IMR-90 (cell line): ENCODE results near the gene CDKAL1. TPM values are rescaled to one million over a fixed set of nuclear protein-coding genes. Genes with fewer than 3 reads are reported as not detected.

Source experiments
- ATAC-seq: fragments of 200-7000 bp; cut with Tn5 transposase; 2 replicates; pipeline ENCODE4 v1.9.1; 2020; ENCODE audit warnings: low read depth, mild to moderate bottlenecking, moderate library complexity
- BruUV-seq: library from RNA; stranded (reverse); fragments of 400-500 nt; replicated peaks from 2 replicates; lab custom pipeline; 2021; lab: Mats Ljungman, UMichigan
- CTCF ChIA-PET: fragments of 300-600 bp; formaldehyde crosslinking; extraction: SDS; loops from one replicate; lab custom pipeline; 2021; ENCODE audit warnings: antibody characterized with exemption; lab: Yijun Ruan, JAX
- POLR2A ChIA-PET: fragments of 300-600 bp; sonication (Branson Sonifier 250); formaldehyde crosslinking; loops from one replicate; lab custom pipeline; 2022; ENCODE audit warnings: antibody characterized with exemption; ENCODE audit not compliant: unreplicated experiment; lab: Charles Lee
- DNase-seq: peaks from one replicate; pipeline ENCODE4 v3.0.0; 2013
- H2AFZ ChIP-seq: replicated peaks from 2 replicates; pipeline ENCODE3; 2013; ENCODE audit warnings: low read length, mild to moderate bottlenecking; ENCODE audit not compliant: poor library complexity
- H2AK5ac ChIP-seq: 2 replicates; pipeline ENCODE4 v1.6.1; 2013; ENCODE audit warnings: low read depth, low read length, inconsistent platforms
- H2AK9ac ChIP-seq: replicated peaks from 2 replicates; pipeline ENCODE3; 2013; ENCODE audit warnings: mild to moderate bottlenecking, low read depth, low read length, moderate library complexity; ENCODE audit not compliant: poor library complexity
- H2BK120ac ChIP-seq: 2 replicates; pipeline ENCODE4 v1.6.1; 2013; ENCODE audit warnings: low read depth, low read length, inconsistent platforms
- H2BK15ac ChIP-seq: 3 replicates; pipeline ENCODE4 v1.6.1; 2013; ENCODE audit warnings: low read depth, low read length, inconsistent platforms
- H2BK20ac ChIP-seq: 2 replicates; pipeline ENCODE4 v1.6.1; 2013; ENCODE audit warnings: low read depth, mild to moderate bottlenecking, inconsistent platforms, low read length, moderate library complexity
- H2BK5ac ChIP-seq: 2 replicates; pipeline ENCODE4 v1.6.1; 2013; ENCODE audit warnings: mild to moderate bottlenecking, low read depth, low read length, inconsistent platforms; ENCODE audit not compliant: poor library complexity, severe bottlenecking
- H3K14ac ChIP-seq: replicated peaks from 2 replicates; pipeline ENCODE4 v1.6.1; 2013; ENCODE audit warnings: low read depth, low read length, inconsistent platforms
- H3K18ac ChIP-seq: 2 replicates; pipeline ENCODE4 v1.6.1; 2013; ENCODE audit warnings: low read depth, low read length, control low read depth
- H3K23ac ChIP-seq: 2 replicates; pipeline ENCODE4 v1.6.1; 2013; ENCODE audit warnings: low read depth, low read length, inconsistent platforms
- H3K27ac ChIP-seq: 2 replicates; pipeline ENCODE4 v1.5.1; 2013; ENCODE audit warnings: mild to moderate bottlenecking, control low read depth, low read length; ENCODE audit not compliant: insufficient read depth
- H3K27me3 ChIP-seq: 2 replicates; pipeline ENCODE4 v1.6.1; 2013; ENCODE audit warnings: low read length; ENCODE audit not compliant: control insufficient read depth, insufficient read depth
- H3K36me3 ChIP-seq: 2 replicates; pipeline ENCODE4 v1.6.1; 2013; ENCODE audit warnings: low read length, mixed read lengths; ENCODE audit not compliant: control insufficient read depth, insufficient read depth
- H3K4ac ChIP-seq: 2 replicates; pipeline ENCODE4 v1.6.1; 2013; ENCODE audit warnings: low read depth, low read length, inconsistent platforms
- H3K4me1 ChIP-seq: 2 replicates; pipeline ENCODE4 v1.6.1; 2013; ENCODE audit warnings: low read length, mixed read lengths; ENCODE audit not compliant: control insufficient read depth, insufficient read depth
- H3K4me2 ChIP-seq: 2 replicates; pipeline ENCODE4 v1.6.1; 2013; ENCODE audit warnings: low read depth, mild to moderate bottlenecking, control low read depth, low read length, moderate library complexity
- H3K4me3 ChIP-seq: 2 replicates; pipeline ENCODE4 v1.5.1; 2013; ENCODE audit warnings: low read depth, mild to moderate bottlenecking, control low read depth, low read length, moderate library complexity; ENCODE audit not compliant: insufficient read depth
- H3K56ac ChIP-seq: 2 replicates; pipeline ENCODE4 v1.6.1; 2013; ENCODE audit warnings: low read length, inconsistent platforms; ENCODE audit not compliant: insufficient read depth; ENCODE audit errors: extremely low read depth
- H3K79me1 ChIP-seq, 2 experiments: 2 replicates each; pipeline ENCODE4 v1.6.1; 2013; ENCODE audit warnings: low read length in 2 of 2, inconsistent platforms in 1 of 2, low read depth in 1 of 2
- H3K9ac ChIP-seq: 2 replicates; pipeline ENCODE4 v1.6.1; 2013; ENCODE audit warnings: low read depth, low read length, control low read depth
- H3K9me1 ChIP-seq: 2 replicates; pipeline ENCODE4 v1.6.1; 2013; ENCODE audit warnings: low read length, inconsistent platforms; ENCODE audit not compliant: insufficient read depth
- H3K9me3 ChIP-seq: 2 replicates; pipeline ENCODE4 v1.6.1; 2013; ENCODE audit warnings: low read length; ENCODE audit not compliant: control insufficient read depth, insufficient read depth
- H4K20me1 ChIP-seq: 2 replicates; pipeline ENCODE4 v1.6.1; 2013; ENCODE audit warnings: low read length, inconsistent platforms; ENCODE audit not compliant: insufficient read depth
- H4K5ac ChIP-seq: 2 replicates; pipeline ENCODE4 v1.6.1; 2013; ENCODE audit warnings: mild to moderate bottlenecking, low read depth, low read length, control low read depth
- H4K8ac ChIP-seq, 2 experiments: 2 replicates each; pipeline ENCODE4 v1.6.1; 2013; ENCODE audit warnings: low read depth in 2 of 2, low read length in 2 of 2, control low read depth in 1 of 2, inconsistent platforms in 1 of 2
- H4K91ac ChIP-seq: 2 replicates; pipeline ENCODE4 v1.6.1; 2013; ENCODE audit warnings: low read depth, low read length, inconsistent platforms; ENCODE audit not compliant: insufficient read depth
- MXI1 ChIP-seq: IDR thresholded peaks from 2 replicates; pipeline ENCODE4 v1.6.1; 2012; ENCODE audit warnings: low read depth, mild to moderate bottlenecking, low read length, moderate library complexity, borderline replicate concordance
- WGBS, 2 experiments: methylation state at CpG; one replicate each; pipeline versions ENCODE4 v1.1.5 to v1.1.7; 2013; ENCODE audit warnings: missing lambda C conversion rate in 2 of 2; ENCODE audit not compliant: insufficient read length in 1 of 2; ENCODE audit errors: extremely low coverage in 2 of 2; 5-methylcytosine and 5-hydroxymethylcytosine counted together
- dilution Hi-C: fragments of 300-500 bp; cut with HindIII; formaldehyde crosslinking; loops from one replicate; pipeline ENCODE4 v1.14.3; 2018; ENCODE audit warnings: low sequenced_read_pairs; ENCODE audit not compliant: unreplicated experiment
- in situ Hi-C: fragments of 300-500 bp; cut with MboI; formaldehyde crosslinking; loops from 3 replicates; pipeline ENCODE4 v1.14.3; 2019; ENCODE audit warnings: low sequenced_read_pairs, inconsistent platforms, mixed read lengths
- intact Hi-C: fragments of 100-400 bp; cut with micrococcal nuclease; formaldehyde crosslinking; loops from 2 replicates; pipeline ENCODE4 v1.10.0; 2022
- polyA plus RNA-seq, 3 experiments: library from polyadenylated mRNA; depleted of rRNA; stranded (reverse); fragments of >200 nt; gene quantifications; 2 replicates each; pipeline ENCODE4 v1.2.3, GENCODE V29; 2012; ENCODE audit warnings: low replicate concordance in 1 of 3
- total RNA-seq: library from RNA; depleted of rRNA; stranded (reverse); fragments of >200 nt; gene quantifications from 2 replicates; pipeline ENCODE4 v1.2.3, GENCODE V29; 2012
- TF ChIP-seq, protein P1 (sequence below): fragments of 150-350 bp; IDR thresholded peaks from 2 replicates; pipeline ENCODE4 v1.6.1; 2017; ENCODE audit warnings: mild to moderate bottlenecking, antibody characterized with exemption, low read length, low read depth

Gene CDKAL1
- total and polyA plus RNA-seq, 2 of the 4 experiments (the other 2 are of a cell fraction), result 3.7 to 13.1 TPM

DNA sequence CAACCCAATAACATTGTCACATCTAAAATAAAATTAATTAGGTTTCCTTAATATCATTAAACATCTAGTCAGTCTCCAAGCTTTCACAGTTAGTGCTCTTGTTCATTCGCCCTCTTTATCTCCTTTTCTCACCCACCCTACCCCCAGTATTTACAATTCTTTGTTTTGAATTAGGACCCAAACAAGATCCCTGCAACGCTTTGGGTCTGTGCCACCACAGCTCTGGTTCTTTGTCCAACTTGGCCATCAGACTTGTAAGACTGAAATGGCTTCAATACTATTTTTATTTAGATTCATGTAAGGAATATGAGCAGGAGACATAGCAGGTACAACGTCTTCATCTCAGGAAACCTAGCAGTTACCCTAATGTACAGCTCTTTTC is 276.5 kb downstream of the CDKAL1 start:
- no TSS peak for BruUV-seq
- Histone ChIP-seq H3K4me1 (peaks cover 6% of the 10 kb centered on the region), H3K4me2 (no peak overlapping the region), H3K9me3 (no peaks in the 10 kb centered on the region; the same call in 1 of the 2 replicates), H3K14ac (peak overlapping the region; percentile 95), H2BK5ac (peak overlapping the region; percentile 98), H3K36me3 (no peaks in the 10 kb centered on the region), H4K91ac (peak overlapping the region; percentile 94), H2AK5ac (0 out of 2 replicates have a peak overlapping the region, but pooled peaks have one; percentile 50), H2BK120ac (peak overlapping the region; percentile 96), H2BK15ac (peak overlapping the region; percentile 83; the same call in 2 of the 3 replicates), H3K18ac (peak overlapping the region; percentile 96), H4K8ac (peak overlapping the region; percentile 92 to 99), H3K79me1 (peaks cover 3 to 5% of the 10 kb centered on the region in 2 experiments; a peak in 2 of 4 replicates), H2AK9ac (no peak overlapping the region), H3K4ac (peak overlapping the region; percentile 88), H2AFZ (no peak overlapping the region), H3K9me1 (peaks cover 3% of the 10 kb centered on the region), H3K9ac (peak overlapping the region; percentile 58; the same call in 1 of the 2 replicates), H3K23ac (peak overlapping the region; percentile 98), H3K4me3 (no peak overlapping the region), H3K56ac (peak overlapping the region; percentile 98), H4K20me1 (no peaks in the 10 kb centered on the region), H3K27me3 (no peaks in the 10 kb centered on the region), H4K5ac (peak overlapping the region; percentile 92), H2BK20ac (peak overlapping the region; percentile 97), H3K27ac (peak overlapping the region; percentile 87; the same call in 1 of the 2 replicates)
- CTCF ChIA-PET, result interaction anchor here (0.8 kb wide), 1 partner anchor 65 kb away, joined by 3 read pairs; no protein-coding TSS in a partner anchor
- POLR2A ChIA-PET, result no interaction called here
- ATAC-seq (no peak; the same call in 1 of the 2 replicates), DNase-seq (no peak)
- TF ChIP-seq, protein P1, sequence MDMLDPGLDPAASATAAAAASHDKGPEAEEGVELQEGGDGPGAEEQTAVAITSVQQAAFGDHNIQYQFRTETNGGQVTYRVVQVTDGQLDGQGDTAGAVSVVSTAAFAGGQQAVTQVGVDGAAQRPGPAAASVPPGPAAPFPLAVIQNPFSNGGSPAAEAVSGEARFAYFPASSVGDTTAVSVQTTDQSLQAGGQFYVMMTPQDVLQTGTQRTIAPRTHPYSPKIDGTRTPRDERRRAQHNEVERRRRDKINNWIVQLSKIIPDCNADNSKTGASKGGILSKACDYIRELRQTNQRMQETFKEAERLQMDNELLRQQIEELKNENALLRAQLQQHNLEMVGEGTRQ, result no peak
- no peak for TF ChIP-seq MXI1
- 30% methylated on average over 1 of the region's 3 CpGs; no CpG with 5 or more reads in 1 of the 2 experiments for WGBS, 2 experiments
- dilution Hi-C loops, result no loop called here
- intact Hi-C loops, result loop anchor here (5.0 kb wide), 2 partner anchors 408 to 777 kb away; partner anchors contain the start of gene E2F3
- in situ Hi-C loops, result no loop called here
